Naive thymus-derived CD4-positive, alpha-beta T cell (primary cell): ENCODE measurements around the gene UGT2B15. TPM values are rescaled to one million over a fixed set of nuclear protein-coding genes. Genes with fewer than 3 reads are reported as not detected.
"Not testable (repeated sequence)": the region's sequence is repeated elsewhere in the genome, so short reads cannot be mapped to it uniquely, and the experiment has no call there.

Experiments
- ATAC-seq: fragments of 150-1000 bp; cut with Tn5 transposase; 2 replicates; pipeline ENCODE4 v1.10.0; 2021; ENCODE audit warnings: mild to moderate bottlenecking, moderate library complexity
- CTCF ChIA-PET: fragments of 350-600 bp; sonication (Branson Sonifier 250); formaldehyde crosslinking; loops from one replicate; lab custom pipeline; 2021; ENCODE audit warnings: antibody characterized with exemption; lab: Charles Lee
- POLR2A ChIA-PET: fragments of 350-600 bp; sonication (Branson Sonifier 250); formaldehyde crosslinking; loops from one replicate; lab custom pipeline; 2021; ENCODE audit warnings: antibody characterized with exemption, inconsistent platforms; lab: Charles Lee
- DNase-seq, 9 donors: peaks; one replicate each; pipeline versions ENCODE4 v3.0.0 to v3.0.0-alpha.2; 2020 to 2022; ENCODE audit warnings: mixed read lengths in 1 of 9
- H3K27ac ChIP-seq: one replicate; pipeline ENCODE4 v1.7.0; 2013; ENCODE audit warnings: mild to moderate bottlenecking, low read depth, low read length, moderate library complexity
- H3K27me3 ChIP-seq, 2 donors: one replicate each; pipeline ENCODE4 v1.7.0; 2013; ENCODE audit warnings: low read length in 2 of 2, mild to moderate bottlenecking in 2 of 2, moderate library complexity in 2 of 2; ENCODE audit not compliant: control insufficient read depth in 2 of 2, insufficient read depth in 2 of 2
- H3K36me3 ChIP-seq, 3 experiments: 1 replicate in 2 of 3; 2 replicates in 1 of 3; pipeline ENCODE4 v1.7.0; 2013; ENCODE audit warnings: low read length in 3 of 3, mild to moderate bottlenecking in 3 of 3, moderate library complexity in 1 of 3; ENCODE audit not compliant: insufficient read depth in 3 of 3, control insufficient read depth in 2 of 3
- H3K4me1 ChIP-seq, 2 donors: one replicate each; pipeline ENCODE4 v1.7.0; 2013; ENCODE audit warnings: low read length in 2 of 2, mild to moderate bottlenecking in 2 of 2, moderate library complexity in 1 of 2; ENCODE audit not compliant: control insufficient read depth in 2 of 2, insufficient read depth in 2 of 2
- H3K4me3 ChIP-seq: 2 replicates; pipeline ENCODE4 v1.7.0; 2013; ENCODE audit warnings: mild to moderate bottlenecking, low read length
- H3K9me3 ChIP-seq, 3 experiments: 1 replicate in 2 of 3; 2 replicates in 1 of 3; pipeline ENCODE4 v1.7.0; 2013; ENCODE audit warnings: low read length in 3 of 3; ENCODE audit not compliant: control insufficient read depth in 2 of 3
- H3K27ac Mint-ChIP-seq, 9 donors: one replicate each; pipeline ENCODE4 v1.8.0; 2020 to 2022; ENCODE audit warnings: mixed read lengths in 9 of 9, mild to moderate bottlenecking in 8 of 9, moderate library complexity in 5 of 9, inconsistent platforms in 2 of 9
- H3K27me3 Mint-ChIP-seq, 5 donors: one replicate each; pipeline ENCODE4 v1.8.0; 2021 to 2022; ENCODE audit warnings: mixed read lengths in 5 of 5, mild to moderate bottlenecking in 1 of 5
- H3K36me3 Mint-ChIP-seq, 5 donors: one replicate each; pipeline ENCODE4 v1.8.0; 2020 to 2022; ENCODE audit warnings: mixed read lengths in 5 of 5, mild to moderate bottlenecking in 3 of 5, inconsistent platforms in 1 of 5
- H3K4me1 Mint-ChIP-seq, 7 donors: one replicate each; pipeline ENCODE4 v1.8.0; 2020 to 2022; ENCODE audit warnings: mixed read lengths in 7 of 7, mild to moderate bottlenecking in 3 of 7, inconsistent platforms in 1 of 7
- H3K4me3 Mint-ChIP-seq, 10 donors: one replicate each; pipeline ENCODE4 v1.8.0; 2020 to 2022; ENCODE audit warnings: mild to moderate bottlenecking in 10 of 10, mixed read lengths in 10 of 10, moderate library complexity in 6 of 10, inconsistent platforms in 2 of 10
- H3K9me3 Mint-ChIP-seq, 11 donors: one replicate each; pipeline ENCODE4 v1.8.0; 2020 to 2022; ENCODE audit warnings: mixed read lengths in 11 of 11, mild to moderate bottlenecking in 4 of 11, inconsistent platforms in 1 of 11, moderate library complexity in 1 of 11
- intact Hi-C, 2 donors: fragments of 100-400 bp; cut with micrococcal nuclease; formaldehyde crosslinking; loops; one replicate each; pipeline ENCODE4 v1.15.1; 2023
- polyA plus RNA-seq, 2 donors: library from polyadenylated mRNA; unstranded; fragments of 300-500 nt; fragmentation: Illumina TruSeq; gene quantifications; one replicate each; pipeline ENCODE4 v1.2.3, GENCODE V29; 2021
- total RNA-seq, 6 experiments: library from RNA in 5 of 6; stranded (reverse) in 5 of 6; gene quantifications; 1 replicate in 5 of 6; 2 replicates in 1 of 6; pipeline ENCODE4 v1.2.3 and lab custom pipeline; 2021 to 2026

The UGT2B15 gene
- total and polyA plus RNA-seq, 7 experiments from 2014 or later, result not detected

GRCh38 chr4:68656445-68656973, 13.9 kb downstream of the UGT2B15 start:
- ATAC-seq, H3K4me3 ChIP-seq, H3K4me1 Mint-ChIP-seq, H3K4me1 ChIP-seq, H3K9me3 Mint-ChIP-seq, H3K27ac Mint-ChIP-seq, H3K27me3 ChIP-seq, H3K36me3 ChIP-seq, H3K27me3 Mint-ChIP-seq, POLR2A ChIA-PET, DNase-seq, H3K27ac ChIP-seq, H3K9me3 ChIP-seq, H3K4me3 Mint-ChIP-seq, CTCF ChIA-PET, intact Hi-C loops, H3K36me3 Mint-ChIP-seq: not testable (repeated sequence)

DNA sequence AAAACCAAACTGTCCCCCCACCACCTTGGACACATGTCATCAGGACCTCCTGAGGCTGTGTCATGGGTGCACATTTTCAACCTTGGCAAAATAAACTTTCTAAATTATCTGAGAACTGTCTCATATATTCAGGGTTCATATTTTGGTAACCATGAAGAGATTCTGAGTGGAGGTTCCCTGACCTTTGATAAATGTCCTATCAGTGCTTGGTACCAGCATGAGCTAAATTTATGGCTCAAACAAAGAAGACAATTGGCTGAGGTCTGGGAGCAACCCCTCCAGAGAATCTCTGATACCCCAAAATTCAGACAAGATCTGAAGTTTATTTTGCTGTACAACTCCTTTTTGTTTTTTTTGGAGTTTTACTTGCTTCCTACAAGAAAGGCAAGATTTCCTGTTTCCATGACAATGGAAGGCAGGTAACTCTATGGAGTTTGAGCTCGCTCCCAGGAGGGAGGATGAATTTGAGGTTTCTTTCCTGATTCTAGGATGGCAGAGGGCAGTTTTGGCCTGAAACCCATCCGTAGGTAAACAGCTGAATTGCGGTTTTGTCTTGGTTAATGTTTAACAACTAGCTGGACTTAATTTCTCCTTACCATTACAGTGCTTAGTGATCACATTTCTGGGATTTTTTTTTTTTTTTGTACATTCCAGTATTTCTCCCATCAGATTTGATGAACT, 14.5 kb downstream of the UGT2B15 start:
- Histone ChIP-seq H3K9me3 (no peaks in the 10 kb centered on the region), H3K4me3 (no peak overlapping the region), H3K27me3 (no peaks in the 10 kb centered on the region), H3K27ac (no peak overlapping the region), H3K36me3 (no peaks in the 10 kb centered on the region), H3K4me1 (no peaks in the 10 kb centered on the region)
- intact Hi-C loops, result no loop called here
- POLR2A ChIA-PET, result no interaction called here
- no peak for ATAC-seq
- Mint-ChIP-seq H3K36me3 (no peaks in the 10 kb centered on the region), H3K4me1 (peaks cover 0 to 3% (median 0%) of the 10 kb centered on the region in 7 donors), H3K4me3 (no peak overlapping the region), H3K27me3 (no peaks in the 10 kb centered on the region), H3K9me3 (peaks cover 0 to 1% (median 0%) of the 10 kb centered on the region in 11 donors), H3K27ac (no peak overlapping the region)
- CTCF ChIA-PET, result no interaction called here
- DNase-seq, result no peak

DNA sequence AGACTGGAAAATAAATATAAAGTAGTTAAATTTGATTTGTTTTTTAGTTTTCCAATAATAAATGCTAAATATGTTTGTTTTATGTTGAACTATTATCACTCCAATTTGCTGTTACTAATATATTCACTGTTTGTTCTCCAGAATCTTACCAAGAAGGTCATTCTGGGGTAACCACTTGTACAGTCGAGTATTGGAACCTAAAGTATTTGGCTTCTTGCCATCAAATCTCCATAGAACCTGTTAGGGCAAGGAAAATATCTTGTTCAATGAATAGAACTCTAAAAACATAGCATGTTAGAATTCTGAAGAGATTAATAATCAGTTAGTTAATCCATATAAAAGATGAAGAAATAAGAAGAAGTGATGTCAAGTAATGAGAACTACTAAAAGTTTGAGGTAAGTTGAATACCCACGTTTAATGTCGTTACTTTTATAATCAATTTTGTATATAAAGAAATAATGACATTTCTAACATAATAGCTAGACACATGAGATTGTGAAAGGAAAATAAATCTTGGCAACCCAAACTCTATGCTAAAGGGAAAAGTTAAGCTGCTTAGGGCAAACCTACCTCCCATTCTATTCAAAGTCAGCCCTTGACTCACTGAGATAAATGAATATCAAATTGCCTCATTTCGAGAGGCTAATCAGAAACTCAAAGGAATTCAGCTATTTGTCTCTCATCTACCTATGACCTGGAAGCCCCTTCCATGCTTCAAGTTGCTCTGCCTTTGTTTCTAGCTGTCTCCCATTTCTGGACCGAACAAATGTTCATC, 15.3 kb downstream of the UGT2B15 start:
- Histone ChIP-seq H3K27ac (no peak overlapping the region), H3K4me1 (no peaks in the 10 kb centered on the region), H3K36me3 (no peaks in the 10 kb centered on the region), H3K9me3 (no peaks in the 10 kb centered on the region), H3K4me3 (no peak overlapping the region), H3K27me3 (no peaks in the 10 kb centered on the region)
- DNase-seq (no peak), ATAC-seq (no peak)
- POLR2A ChIA-PET, result no interaction called here
- no peaks in the 10 kb centered on the region for H3K36me3 Mint-ChIP-seq
- H3K27ac Mint-ChIP-seq, result no peak overlapping the region
- intact Hi-C loops, result no loop called here
- peaks cover 0 to 2% (median 0%) of the 10 kb centered on the region in 11 donors for H3K9me3 Mint-ChIP-seq
- CTCF ChIA-PET, result no interaction called here
- no peak overlapping the region for H3K4me3 Mint-ChIP-seq
- peaks cover 0 to 4% (median 0%) of the 10 kb centered on the region in 5 donors for H3K27me3 Mint-ChIP-seq
- H3K4me1 Mint-ChIP-seq, result peaks cover 0 to 3% (median 0%) of the 10 kb centered on the region in 7 donors

GRCh38 chr4:68651932-68652331, 18.5 kb downstream of the UGT2B15 start:
- H3K27me3 ChIP-seq, result no peaks in the 10 kb centered on the region
- CTCF ChIA-PET, result no interaction called here
- H3K27ac Mint-ChIP-seq, result no peak overlapping the region
- H3K36me3 Mint-ChIP-seq, result no peaks in the 10 kb centered on the region
- H3K9me3 ChIP-seq, result no peaks in the 10 kb centered on the region
- intact Hi-C loops, result no loop called here
- peaks cover 0 to 6% (median 0%) of the 10 kb centered on the region in 11 donors for H3K9me3 Mint-ChIP-seq
- no peak overlapping the region for H3K4me3 Mint-ChIP-seq
- H3K27ac ChIP-seq, result no peak overlapping the region
- peaks cover 0 to 3% (median 0%) of the 10 kb centered on the region in 7 donors for H3K4me1 Mint-ChIP-seq
- no peak overlapping the region for H3K4me3 ChIP-seq
- POLR2A ChIA-PET, result no interaction called here
- ATAC-seq (no peak), DNase-seq (no peak)
- H3K27me3 Mint-ChIP-seq, result peaks cover 0 to 4% (median 0%) of the 10 kb centered on the region in 5 donors
- H3K4me1 ChIP-seq, result no peaks in the 10 kb centered on the region
- H3K36me3 ChIP-seq, result no peaks in the 10 kb centered on the region

DNA sequence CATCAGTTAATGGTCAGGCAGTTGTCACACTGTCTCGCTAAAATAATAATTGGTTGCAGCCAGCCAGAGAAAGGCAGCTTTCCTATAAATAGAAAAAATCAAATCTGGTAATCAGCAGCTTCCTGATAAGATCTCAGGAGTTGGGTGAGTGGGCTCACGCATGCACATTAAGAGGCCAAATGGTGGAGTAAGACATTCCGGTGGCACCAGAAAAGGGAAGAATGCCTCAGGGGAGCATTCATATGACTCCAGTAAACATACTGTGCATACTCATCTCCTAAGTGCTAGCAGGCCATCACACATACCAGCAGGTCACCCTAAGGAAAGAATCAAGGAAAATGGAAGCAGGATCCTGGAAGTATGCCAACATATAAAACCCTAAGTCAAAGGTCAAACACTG, 40.1 kb downstream of the UGT2B15 start:
- CTCF ChIA-PET, result no interaction called here
- H3K4me3 ChIP-seq, result no peak overlapping the region
- no peaks in the 10 kb centered on the region for H3K4me1 Mint-ChIP-seq
- no peak overlapping the region for H3K27ac Mint-ChIP-seq
- H3K4me1 ChIP-seq, result no peaks in the 10 kb centered on the region
- H3K27ac ChIP-seq, result no peak overlapping the region
- H3K27me3 Mint-ChIP-seq, result peaks cover 0 to 5% (median 3%) of the 10 kb centered on the region in 5 donors
- ATAC-seq, result no peak
- no peaks in the 10 kb centered on the region for H3K36me3 Mint-ChIP-seq
- no peaks in the 10 kb centered on the region for H3K36me3 ChIP-seq
- POLR2A ChIA-PET, result no interaction called here
- H3K9me3 ChIP-seq, result no peaks in the 10 kb centered on the region
- no peak overlapping the region for H3K4me3 Mint-ChIP-seq
- intact Hi-C loops, result no loop called here
- DNase-seq, result no peak
- peaks cover 0 to 6% (median 0%) of the 10 kb centered on the region in 11 donors for H3K9me3 Mint-ChIP-seq
- no peaks in the 10 kb centered on the region for H3K27me3 ChIP-seq

- H3K27me3 ChIP-seq, intact Hi-C loops, H3K4me3 ChIP-seq, H3K9me3 ChIP-seq, H3K27ac ChIP-seq, H3K4me1 ChIP-seq, DNase-seq, H3K9me3 Mint-ChIP-seq, POLR2A ChIA-PET, H3K27ac Mint-ChIP-seq, CTCF ChIA-PET, H3K27me3 Mint-ChIP-seq, H3K4me3 Mint-ChIP-seq, ATAC-seq, H3K36me3 Mint-ChIP-seq, H3K36me3 ChIP-seq, H3K4me1 Mint-ChIP-seq: not testable (repeated sequence)
These were observed 47.7 kb downstream of the UGT2B15 start for GRCh38 chr4:68622731-68623130.
